ENCODE results near the gene LCN6.

Gene LCN6

GRCh38 chr9:136726118-136726517, 22.2 kb downstream of the LCN6 start:
- Histone ChIP-seq H3K27me3 (replicated peaks; ENCODE audit: control insufficient read depth, insufficient read depth, low read length) (no peaks in the 10 kb centered on the region; the same call in 1 of the 2 replicates), H3K4me3 (replicated peaks; ENCODE audit: low read depth, low read length) (peak overlapping the region; percentile 95), H3K36me3 (ENCODE audit: control insufficient read depth, insufficient read depth, low read length) (peaks cover 33% of the 10 kb centered on the region)
- no peak for TF ChIP-seq CTCF (IDR thresholded peaks at IDR 0.05; ENCODE audit: insufficient read depth, low read length, poor library complexity, severe bottlenecking)
- DNase-seq (ENCODE audit: extremely low read depth, insufficient read length): no peak

DNA sequence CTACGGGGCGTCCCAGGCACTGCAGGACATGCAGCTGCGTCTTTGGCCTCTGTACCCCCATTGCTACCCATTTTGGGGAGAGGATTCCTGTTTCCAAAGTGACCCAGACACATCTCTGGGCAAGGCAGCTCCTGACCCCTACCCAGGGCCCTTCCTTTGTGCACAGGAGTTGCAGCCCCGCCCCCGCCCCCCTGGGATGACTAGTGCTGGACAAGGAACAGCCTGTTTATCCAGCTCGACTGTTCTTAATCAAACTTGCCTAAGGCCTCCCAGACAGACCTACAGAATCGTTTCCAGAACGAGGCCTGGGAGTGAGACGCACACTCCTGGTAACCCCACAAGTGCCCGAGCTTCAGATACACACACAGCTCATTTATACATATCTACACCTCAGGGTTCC, 22.7 kb downstream of the LCN6 start:
- no peak for TF ChIP-seq CTCF (IDR thresholded peaks at IDR 0.05; ENCODE audit: insufficient read depth, low read length, poor library complexity, severe bottlenecking)
- H3K27me3 ChIP-seq (replicated peaks; ENCODE audit: control insufficient read depth, insufficient read depth, low read length): no peaks in the 10 kb centered on the region; the same call in 1 of the 2 replicates
- no peak for DNase-seq (ENCODE audit: extremely low read depth, insufficient read length)
- no peak overlapping the region; the same call in 1 of the 2 replicates for H3K4me3 ChIP-seq (replicated peaks; ENCODE audit: low read depth, low read length)
- peaks cover 33% of the 10 kb centered on the region for H3K36me3 ChIP-seq (ENCODE audit: control insufficient read depth, insufficient read depth, low read length)

DNA sequence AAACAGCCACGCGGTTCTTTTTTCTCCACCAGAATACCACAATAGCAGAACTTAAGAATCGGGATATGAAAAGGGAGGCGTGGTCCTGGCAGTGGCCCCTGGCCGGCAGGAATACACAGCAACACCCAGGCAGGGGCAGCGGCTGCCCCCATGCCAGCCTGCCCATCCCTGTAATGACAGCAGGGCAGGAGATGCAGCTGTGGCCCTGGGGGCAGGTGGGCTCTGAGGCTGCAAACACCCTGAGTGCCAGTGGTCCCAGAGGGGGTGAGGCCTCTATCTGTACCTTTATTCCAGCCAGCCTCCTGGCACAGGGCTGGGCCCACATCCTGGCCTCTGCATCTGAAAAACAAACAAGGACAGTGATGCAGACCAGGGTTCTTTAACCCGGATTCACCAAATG, 23.6 kb downstream of the LCN6 start:
- no peak for TF ChIP-seq CTCF (IDR thresholded peaks at IDR 0.05; ENCODE audit: insufficient read depth, low read length, poor library complexity, severe bottlenecking)
- H3K36me3 ChIP-seq (ENCODE audit: control insufficient read depth, insufficient read depth, low read length): peaks cover 33% of the 10 kb centered on the region
- no peaks in the 10 kb centered on the region; the same call in 1 of the 2 replicates for H3K27me3 ChIP-seq (replicated peaks; ENCODE audit: control insufficient read depth, insufficient read depth, low read length)
- no peak overlapping the region for H3K4me3 ChIP-seq (replicated peaks; ENCODE audit: low read depth, low read length)
- no peak for DNase-seq (ENCODE audit: extremely low read depth, insufficient read length)

GRCh38 chr9:136723989-136724388, 24.3 kb downstream of the LCN6 start:
- no peak overlapping the region for H3K4me3 ChIP-seq (replicated peaks; ENCODE audit: low read depth, low read length)
- TF ChIP-seq CTCF (IDR thresholded peaks at IDR 0.05; ENCODE audit: insufficient read depth, low read length, poor library complexity, severe bottlenecking): no peak
- H3K36me3 ChIP-seq (ENCODE audit: control insufficient read depth, insufficient read depth, low read length): peaks cover 33% of the 10 kb centered on the region
- H3K27me3 ChIP-seq (replicated peaks; ENCODE audit: control insufficient read depth, insufficient read depth, low read length): no peaks in the 10 kb centered on the region
- DNase-seq (ENCODE audit: extremely low read depth, insufficient read length): no peak

- Histone ChIP-seq H3K27me3 (replicated peaks; ENCODE audit: control insufficient read depth, insufficient read depth, low read length) (no peaks in the 10 kb centered on the region), H3K4me3 (replicated peaks; ENCODE audit: low read depth, low read length) (no peak overlapping the region), H3K36me3 (ENCODE audit: control insufficient read depth, insufficient read depth, low read length) (peaks cover 33% of the 10 kb centered on the region)
- TF ChIP-seq CTCF (IDR thresholded peaks at IDR 0.05; ENCODE audit: insufficient read depth, low read length, poor library complexity, severe bottlenecking): no peak
- peak; percentile 47 for DNase-seq (ENCODE audit: extremely low read depth, insufficient read length)
Observed at GRCh38 chr9:136723362-136723976, 24.9 kb downstream of the LCN6 start.

GRCh38 chr9:136722969-136723356, 25.4 kb downstream of the LCN6 start:
- no peaks in the 10 kb centered on the region for H3K27me3 ChIP-seq (replicated peaks; ENCODE audit: control insufficient read depth, insufficient read depth, low read length)
- no peak for TF ChIP-seq CTCF (IDR thresholded peaks at IDR 0.05; ENCODE audit: insufficient read depth, low read length, poor library complexity, severe bottlenecking)
- DNase-seq (ENCODE audit: extremely low read depth, insufficient read length): peak; percentile 46
- H3K36me3 ChIP-seq (ENCODE audit: control insufficient read depth, insufficient read depth, low read length): peaks cover 33% of the 10 kb centered on the region
- no peak overlapping the region for H3K4me3 ChIP-seq (replicated peaks; ENCODE audit: low read depth, low read length)

All from GM06990 (cell line).